AG10803 (cell line): Measurements from ENCODE around the gene ORMDL2.
A peak's percentile ranks its signal among the peaks of the same experiment; 100 is the strongest.

Experiments
- DNase-seq: peaks from one replicate; pipeline ENCODE4 v3.0.0; 2010; ENCODE audit warnings: low read depth
- H3K4me3 ChIP-seq: 2 replicates; pipeline ENCODE4 v1.5.1; 2011; ENCODE audit warnings: mild to moderate bottlenecking, low read length, control low read depth
- TF ChIP-seq, protein P1 (sequence below): conservative IDR thresholded peaks from 2 replicates; pipeline ENCODE4 v1.5.1; 2011; ENCODE audit warnings: mild to moderate bottlenecking, low read length, control low read depth, inconsistent platforms

The ORMDL2 gene

DNA sequence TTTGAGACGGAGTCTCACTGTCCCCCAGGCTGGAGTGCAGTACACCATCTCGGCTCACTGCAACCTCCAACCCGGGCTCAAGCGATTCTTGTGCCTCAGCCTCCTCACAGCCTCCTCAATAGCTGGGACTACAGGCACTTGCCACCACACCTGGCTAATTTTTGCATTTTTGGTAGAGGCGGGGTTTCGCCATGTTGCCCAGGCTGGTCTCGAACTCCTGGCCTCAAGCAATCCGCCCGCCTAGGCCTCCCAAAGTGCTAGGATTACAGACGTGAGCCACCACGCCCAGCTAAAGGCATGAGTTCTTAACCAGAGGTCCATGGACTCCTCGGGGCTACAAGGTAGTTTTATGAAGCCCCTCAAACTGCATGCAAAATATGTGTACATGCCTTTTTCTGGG lies 2.4 kb upstream of the ORMDL2 start:
- H3K4me3 ChIP-seq: peak overlapping the region; percentile 21
- TF ChIP-seq, protein P1, sequence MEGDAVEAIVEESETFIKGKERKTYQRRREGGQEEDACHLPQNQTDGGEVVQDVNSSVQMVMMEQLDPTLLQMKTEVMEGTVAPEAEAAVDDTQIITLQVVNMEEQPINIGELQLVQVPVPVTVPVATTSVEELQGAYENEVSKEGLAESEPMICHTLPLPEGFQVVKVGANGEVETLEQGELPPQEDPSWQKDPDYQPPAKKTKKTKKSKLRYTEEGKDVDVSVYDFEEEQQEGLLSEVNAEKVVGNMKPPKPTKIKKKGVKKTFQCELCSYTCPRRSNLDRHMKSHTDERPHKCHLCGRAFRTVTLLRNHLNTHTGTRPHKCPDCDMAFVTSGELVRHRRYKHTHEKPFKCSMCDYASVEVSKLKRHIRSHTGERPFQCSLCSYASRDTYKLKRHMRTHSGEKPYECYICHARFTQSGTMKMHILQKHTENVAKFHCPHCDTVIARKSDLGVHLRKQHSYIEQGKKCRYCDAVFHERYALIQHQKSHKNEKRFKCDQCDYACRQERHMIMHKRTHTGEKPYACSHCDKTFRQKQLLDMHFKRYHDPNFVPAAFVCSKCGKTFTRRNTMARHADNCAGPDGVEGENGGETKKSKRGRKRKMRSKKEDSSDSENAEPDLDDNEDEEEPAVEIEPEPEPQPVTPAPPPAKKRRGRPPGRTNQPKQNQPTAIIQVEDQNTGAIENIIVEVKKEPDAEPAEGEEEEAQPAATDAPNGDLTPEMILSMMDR: no peak
- DNase-seq: no peak

GRCh38 chr12:55816881-55817344 lies 928 bp upstream of the ORMDL2 start:
- peak overlapping the region; percentile 82 for H3K4me3 ChIP-seq
- no peak for DNase-seq
- TF ChIP-seq, protein P1: no peak

GRCh38 chr12:55818140-55818728 lies 393 bp downstream of the ORMDL2 start:
- no peak for DNase-seq
- H3K4me3 ChIP-seq: peak overlapping the region; percentile 89
- TF ChIP-seq, protein P1: no peak

GRCh38 chr12:55818886-55819285 lies 1.0 kb downstream of the ORMDL2 start:
- TF ChIP-seq, protein P1: no peak
- peak overlapping the region; percentile 89 for H3K4me3 ChIP-seq
- DNase-seq: peak; percentile 68

DNA sequence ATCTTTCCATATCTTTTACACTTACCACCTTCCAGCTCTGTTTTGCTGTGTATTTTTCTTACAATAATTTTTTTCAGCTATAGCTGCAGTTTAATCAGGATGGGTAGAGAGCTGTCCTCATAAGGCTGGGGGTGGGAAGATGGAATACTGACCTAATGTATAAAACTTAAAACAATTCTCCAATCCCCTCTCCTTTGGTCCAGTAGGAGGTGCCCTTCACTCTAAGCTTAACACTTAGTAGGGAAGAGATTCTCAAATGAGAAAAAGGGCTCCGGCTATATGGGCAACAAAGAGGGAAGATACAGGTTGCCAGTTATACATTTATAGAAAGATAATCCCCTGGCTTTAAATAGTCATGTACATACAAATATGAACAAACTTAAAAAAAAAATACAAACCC lies 2.8 kb downstream of the ORMDL2 start:
- no peak overlapping the region for H3K4me3 ChIP-seq
- TF ChIP-seq, protein P1: peak; percentile 36
- DNase-seq: no peak

DNA sequence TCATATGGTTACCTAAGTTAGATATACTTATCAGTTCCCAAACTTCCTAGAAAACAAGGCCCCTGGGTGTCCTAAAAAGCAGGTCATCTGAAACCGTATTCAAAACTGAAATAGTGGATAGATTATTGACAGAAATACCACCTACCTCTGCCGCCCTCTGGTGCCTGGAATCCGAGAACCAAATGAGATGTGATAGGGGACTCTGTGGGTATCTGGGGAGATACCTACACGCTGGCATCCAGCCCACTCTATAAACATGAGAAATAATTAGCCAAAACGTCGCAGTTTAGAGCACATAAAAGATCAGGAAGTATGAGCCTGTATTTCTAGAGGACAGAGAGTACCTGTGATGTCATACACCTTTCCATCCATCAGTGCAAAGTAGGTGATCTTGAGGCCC lies 4.4 kb downstream of the ORMDL2 start:
- TF ChIP-seq, protein P1: peak; percentile 40
- no peak overlapping the region for H3K4me3 ChIP-seq
- no peak for DNase-seq

DNA sequence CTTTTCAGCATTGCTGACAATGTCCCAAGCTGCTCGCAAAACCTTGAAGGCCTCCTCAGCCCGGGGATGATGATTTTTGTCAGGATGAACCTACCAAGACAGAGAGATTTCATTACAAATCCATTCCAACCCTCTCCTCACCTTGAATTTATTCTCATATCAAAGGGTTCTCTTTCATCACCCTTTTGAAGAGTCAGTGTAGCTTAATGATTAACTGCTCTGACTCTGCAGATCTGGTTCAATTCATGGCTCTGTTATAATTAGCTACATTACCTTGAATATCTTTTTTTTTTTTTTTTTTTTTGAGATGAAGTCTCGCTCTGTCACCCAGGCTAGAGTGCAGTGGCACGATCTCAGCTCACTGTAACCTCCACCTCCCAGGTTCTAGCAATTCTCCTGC lies 5.6 kb downstream of the ORMDL2 start:
- no peak overlapping the region for H3K4me3 ChIP-seq
- TF ChIP-seq, protein P1: no peak
- no peak for DNase-seq
